Testis (tissue), 3 donors: ENCODE results near the gene RPL13A. TPM values are rescaled to one million over a fixed set of nuclear protein-coding genes. Genes with fewer than 3 reads are reported as not detected.

Experiments
- DNase-seq: peaks from one replicate; pipeline ENCODE4 v3.0.0-alpha.2; 2019
- H3K27ac ChIP-seq, 2 donors: fragments of 200-600 bp; sonication (generic); one replicate each; pipeline ENCODE4 v1.5.1; 2019
- H3K27me3 ChIP-seq: fragments of 200-600 bp; sonication (generic); one replicate; pipeline ENCODE4 v1.5.1; 2019
- H3K36me3 ChIP-seq: fragments of 200-600 bp; sonication (generic); one replicate; pipeline ENCODE4 v1.5.1; 2017; ENCODE audit warnings: low read depth; ENCODE audit errors: missing control alignments
- H3K4me1 ChIP-seq: fragments of 200-600 bp; sonication (generic); one replicate; pipeline ENCODE4 v1.5.1; 2019
- H3K4me3 ChIP-seq, 2 donors: fragments of 200-600 bp; sonication (generic); one replicate each; pipeline ENCODE4 v1.5.1; 2017 to 2019
- H3K9me3 ChIP-seq: fragments of 200-600 bp; sonication (generic); one replicate; pipeline ENCODE4 v1.5.1; 2017
- CTCF ChIP-seq, 3 experiments: fragments of 450-650 bp in 2 of 3; fragments of 200-600 bp in 1 of 3; sonication (generic) in 1 of 3; IDR thresholded peaks; one replicate each; pipeline ENCODE4 v1.5.1; 2016 to 2019; ENCODE audit warnings: antibody characterized with exemption in 3 of 3, mild to moderate bottlenecking in 2 of 3, moderate library complexity in 1 of 3
- POLR2A ChIP-seq: fragments of 450-650 bp; IDR thresholded peaks from one replicate; pipeline ENCODE4 v1.6.1; 2017; ENCODE audit warnings: antibody characterized with exemption, mild to moderate bottlenecking, moderate library complexity
- WGBS, 2 donors: methylation state at CpG; one replicate each; pipeline ENCODE4 v1.1.5; 2018; 5-methylcytosine and 5-hydroxymethylcytosine counted together
- intact Hi-C: fragments of 100-400 bp; cut with DNase I; formaldehyde crosslinking; loops from one replicate; pipeline ENCODE4 v1.15.1; 2023; ENCODE audit warnings: low total_unique reads
- microRNA counts, 2 donors: library from miRNA; unstranded; fragments of <30 nt; microRNA quantifications; one replicate each; lab custom pipeline; 2016
- microRNA-seq, 2 donors: library from miRNA; unstranded; fragments of <30 nt; microRNA quantifications; one replicate each; pipeline ENCODE4, GENCODE V29; 2016; ENCODE audit warnings: borderline number of aligned reads in 2 of 2, borderline replicate concordance in 1 of 2
- polyA plus RNA-seq: library from polyadenylated mRNA; stranded (reverse); fragments of 350-450 nt; fragmentation: Illumina TruSeq; extraction: RNeasy Lipid Tissue Mini Kit (QIAGEN cat#74804); gene quantifications from one replicate; pipeline ENCODE4 v1.2.3, GENCODE V29; 2014; ENCODE audit warnings: low read depth, low replicate concordance; ENCODE audit not compliant: insufficient read depth
- small RNA-seq, 2 donors: library from RNA; depleted of rRNA; stranded (forward); fragments of <200 nt; gene quantifications; one replicate each; pipeline ENCODE3, GENCODE V24; 2016
- total RNA-seq, 2 donors: library from RNA; depleted of rRNA; stranded (reverse); fragments of >200 nt; gene quantifications; one replicate each; pipeline ENCODE4 v1.2.3, GENCODE V29; 2016

RPL13A gene
- total and polyA plus RNA-seq, 3 donors from 2014 or later = 1,063 to 1,721 (median 1,193) TPM

DNA sequence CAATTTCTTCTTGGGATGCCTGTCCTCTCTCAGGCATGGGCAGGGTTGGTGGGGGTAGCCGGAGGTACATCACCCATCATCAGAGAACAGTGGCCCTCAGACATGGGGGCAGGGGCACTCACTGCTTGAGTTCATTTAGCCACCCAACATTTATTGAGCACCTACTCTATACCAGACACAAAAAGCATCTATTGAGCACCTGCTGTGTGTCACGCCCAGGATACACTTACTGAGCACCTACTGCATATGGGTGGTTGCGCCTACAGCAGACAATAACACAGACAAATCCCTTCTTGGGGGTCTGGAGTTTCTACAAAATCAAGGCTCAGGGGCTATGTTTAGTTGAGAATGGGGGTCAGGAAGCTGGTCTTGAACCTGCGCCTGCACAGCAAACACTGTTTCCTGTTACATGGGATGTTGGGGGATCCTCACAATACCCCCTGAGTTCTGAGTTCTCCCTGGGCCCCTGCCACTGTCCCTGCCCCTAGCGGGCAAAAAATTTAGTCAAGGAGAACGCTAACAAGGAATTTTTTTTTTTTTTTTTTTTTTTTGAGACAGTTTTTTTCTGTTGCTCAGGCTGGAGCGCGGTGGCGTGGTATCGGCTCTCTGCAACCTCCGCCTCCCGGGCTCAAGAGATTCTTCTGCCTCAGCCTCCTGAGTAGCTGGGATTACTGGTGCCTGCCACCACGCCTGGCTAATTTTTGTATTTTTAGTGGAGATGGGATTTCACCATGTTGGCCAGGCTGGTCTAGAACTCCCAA is 52.0 kb downstream of the RPL13A start:
- H3K36me3 ChIP-seq = no peaks in the 10 kb centered on the region
- intact Hi-C loops = no loop called here

More for the DNA sequence above, 52.0 kb downstream of the RPL13A start:
- Histone ChIP-seq H3K9me3 (no peaks in the 10 kb centered on the region), H3K4me3 (no peak overlapping the region), H3K27me3 (no peaks in the 10 kb centered on the region), H3K4me1 (no peaks in the 10 kb centered on the region), H3K27ac (no peak overlapping the region)
- 91 to 95% methylated on average over 11 to 13 of the region's 13 CpGs for WGBS, 2 donors
- no peak for TF ChIP-seq CTCF (IDR thresholded peaks at IDR 0.05)
- TF ChIP-seq POLR2A = no peak
- no peak for DNase-seq

MicroRNAs encoded within 50 kb of the gene (microRNA counts, 767-probe panel; counts per million panel counts)
- 8,946 to 9,690 counts per million in 2 donors for microRNA hsa-miR-150-5p (lab: Ali Mortazavi, UCI)

Small RNA genes lying within 50 kb of the gene (microRNA-seq; reads per million reads assigned to microRNA genes)
- gene MIR150 = 363 to 453 reads per million in 2 donors

Small RNA genes lying within 50 kb of the gene (small RNA-seq; reads per million reads assigned to genes)
- 0 reads per million in 2 donors for gene COX6CP7
- 4.8 to 20.6 reads per million in 2 donors for gene MIR150
- gene SNORD32A = 0 reads per million in 2 donors
- gene SNORD33 = 0 reads per million in 2 donors
- 0 reads per million in 2 donors for gene SNORD34
- gene SNORD35A = 0 reads per million in 2 donors
- 0 reads per million in 2 donors for gene SNORD35B

Other genes starting within 250 kb of the RPL13A start
- gene SLC6A16, start 162.4 kb upstream of the RPL13A start, total RNA-seq = 10 to 100 TPM; 47.0 to 51.9 TPM
- gene SLC6A16, start 162.4 kb upstream of the RPL13A start, polyA plus RNA-seq = 311 TPM
- 10 to 100 TPM; 12.6 to 16.2 TPM for gene CD37, start 152.2 kb upstream of the RPL13A start, total RNA-seq
- gene CD37, start 152.2 kb upstream of the RPL13A start, polyA plus RNA-seq = 23.2 TPM
- 10 to 100 TPM; 12.6 to 20.8 TPM for gene TEAD2, start 125.2 kb upstream of the RPL13A start, total RNA-seq
- 29.6 TPM for gene TEAD2, start 125.2 kb upstream of the RPL13A start, polyA plus RNA-seq
- gene DKKL1, start 123.7 kb upstream of the RPL13A start, total RNA-seq = 100 to 1,000 TPM; 145 to 190 TPM
- 487 TPM for gene DKKL1, start 123.7 kb upstream of the RPL13A start, polyA plus RNA-seq
- gene KASH5, start 99.4 kb upstream of the RPL13A start, total RNA-seq = 100 to 1,000 TPM in 1 of 2 donors, 10 to 100 TPM in 1; 72.8 to 102 TPM
- gene KASH5, start 99.4 kb upstream of the RPL13A start, polyA plus RNA-seq = 121 TPM
- not detected for gene PTH2, start 64.2 kb upstream of the RPL13A start, total RNA-seq
- gene PTH2, start 64.2 kb upstream of the RPL13A start, polyA plus RNA-seq = not detected
- gene GFY, start 62.2 kb upstream of the RPL13A start, total RNA-seq = under 1 TPM; 0.24 to 0.62 TPM
- gene GFY, start 62.2 kb upstream of the RPL13A start, polyA plus RNA-seq = 0.80 TPM
- gene SLC17A7, start 46.1 kb upstream of the RPL13A start, total RNA-seq = 1 to 10 TPM; 2.2 to 2.7 TPM
- 3.2 TPM for gene SLC17A7, start 46.1 kb upstream of the RPL13A start, polyA plus RNA-seq
- gene PIH1D1, start 35.8 kb upstream of the RPL13A start, total RNA-seq = 10 to 100 TPM; 45.9 to 49.6 TPM
- gene PIH1D1, start 35.8 kb upstream of the RPL13A start, polyA plus RNA-seq = 55.3 TPM
- 10 to 100 TPM; 22.4 to 24.7 TPM for gene ALDH16A1, start 34.4 kb upstream of the RPL13A start, total RNA-seq
- gene ALDH16A1, start 34.4 kb upstream of the RPL13A start, polyA plus RNA-seq = 8.5 TPM
- gene FLT3LG, start 13.4 kb upstream of the RPL13A start, total RNA-seq = 1 to 10 TPM; 3.0 to 4.6 TPM
- 7.1 TPM for gene FLT3LG, start 13.4 kb upstream of the RPL13A start, polyA plus RNA-seq
- 1,000 to 10,000 TPM; 1,958 to 3,437 TPM for gene RPS11, start 8.8 kb downstream of the RPL13A start, total RNA-seq
- 2,108 TPM for gene RPS11, start 8.8 kb downstream of the RPL13A start, polyA plus RNA-seq
- 10 to 100 TPM; 52.8 to 76.9 TPM for gene FCGRT, start 25.1 kb downstream of the RPL13A start, total RNA-seq
- gene FCGRT, start 25.1 kb downstream of the RPL13A start, polyA plus RNA-seq = 130 TPM
- gene RCN3, start 40.4 kb downstream of the RPL13A start, total RNA-seq = 10 to 100 TPM; 19.9 TPM
- gene RCN3, start 40.4 kb downstream of the RPL13A start, polyA plus RNA-seq = 42.1 TPM
- gene NOSIP, start 92.9 kb downstream of the RPL13A start, total RNA-seq = 100 to 1,000 TPM; 145 to 151 TPM
- gene NOSIP, start 92.9 kb downstream of the RPL13A start, polyA plus RNA-seq = 241 TPM
- 1 to 10 TPM in 1 of 2 donors, under 1 TPM in 1; 0.71 to 1.9 TPM for gene PRRG2, start 93.7 kb downstream of the RPL13A start, total RNA-seq
- gene PRRG2, start 93.7 kb downstream of the RPL13A start, polyA plus RNA-seq = 3.0 TPM
- 10 to 100 TPM; 32.8 to 33.1 TPM for gene PRR12, start 103.6 kb downstream of the RPL13A start, total RNA-seq
- 15.7 TPM for gene PRR12, start 103.6 kb downstream of the RPL13A start, polyA plus RNA-seq
- 10 to 100 TPM; 39.3 to 41.5 TPM for gene RRAS, start 152.5 kb downstream of the RPL13A start, total RNA-seq
- gene RRAS, start 152.5 kb downstream of the RPL13A start, polyA plus RNA-seq = 69.2 TPM
- gene SCAF1, start 154.6 kb downstream of the RPL13A start, total RNA-seq = 10 to 100 TPM; 70.8 to 78.1 TPM
- gene SCAF1, start 154.6 kb downstream of the RPL13A start, polyA plus RNA-seq = 51.4 TPM
- 10 to 100 TPM; 50.1 to 51.6 TPM for gene IRF3, start 178.2 kb downstream of the RPL13A start, total RNA-seq
- gene IRF3, start 178.2 kb downstream of the RPL13A start, polyA plus RNA-seq = 34.9 TPM
- 10 to 100 TPM; 11.3 to 19.3 TPM for gene BCL2L12, start 178.3 kb downstream of the RPL13A start, total RNA-seq
- 17.3 TPM for gene BCL2L12, start 178.3 kb downstream of the RPL13A start, polyA plus RNA-seq
- 100 to 1,000 TPM; 192 to 272 TPM for gene PRMT1, start 189.7 kb downstream of the RPL13A start, total RNA-seq
- 201 TPM for gene PRMT1, start 189.7 kb downstream of the RPL13A start, polyA plus RNA-seq
- 1 to 10 TPM; 2.9 to 5.0 TPM for gene ADM5, start 202.0 kb downstream of the RPL13A start, total RNA-seq
- 2.2 TPM for gene ADM5, start 202.0 kb downstream of the RPL13A start, polyA plus RNA-seq
- 1 to 10 TPM; 8.8 to 9.8 TPM for gene CPT1C, start 203.5 kb downstream of the RPL13A start, total RNA-seq
- gene CPT1C, start 203.5 kb downstream of the RPL13A start, polyA plus RNA-seq = 17.1 TPM